Subcutaneous adipose tissue (tissue), 4 donors: ENCODE data around the gene PARD3. TPM values are rescaled to one million over a fixed set of nuclear protein-coding genes. Genes with fewer than 3 reads are reported as not detected.

Experiments used
- total RNA-seq, 4 donors: library from RNA; depleted of rRNA; stranded (reverse); fragments of >200 nt; gene quantifications; one replicate each; pipeline ENCODE4 v1.1.0, GENCODE V29; 2016
- TF ChIP-seq, protein P1 (sequence below): fragments of 450-650 bp; IDR thresholded peaks from one replicate; pipeline ENCODE4 v1.5.1; 2016; ENCODE audit warnings: low read depth, mild to moderate bottlenecking, control low read depth, antibody characterized with exemption, moderate library complexity

The PARD3 gene
- total RNA-seq, 4 donors from 2014 or later: 39.4 to 70.3 (median 45.0) TPM

- TF ChIP-seq, protein P1, sequence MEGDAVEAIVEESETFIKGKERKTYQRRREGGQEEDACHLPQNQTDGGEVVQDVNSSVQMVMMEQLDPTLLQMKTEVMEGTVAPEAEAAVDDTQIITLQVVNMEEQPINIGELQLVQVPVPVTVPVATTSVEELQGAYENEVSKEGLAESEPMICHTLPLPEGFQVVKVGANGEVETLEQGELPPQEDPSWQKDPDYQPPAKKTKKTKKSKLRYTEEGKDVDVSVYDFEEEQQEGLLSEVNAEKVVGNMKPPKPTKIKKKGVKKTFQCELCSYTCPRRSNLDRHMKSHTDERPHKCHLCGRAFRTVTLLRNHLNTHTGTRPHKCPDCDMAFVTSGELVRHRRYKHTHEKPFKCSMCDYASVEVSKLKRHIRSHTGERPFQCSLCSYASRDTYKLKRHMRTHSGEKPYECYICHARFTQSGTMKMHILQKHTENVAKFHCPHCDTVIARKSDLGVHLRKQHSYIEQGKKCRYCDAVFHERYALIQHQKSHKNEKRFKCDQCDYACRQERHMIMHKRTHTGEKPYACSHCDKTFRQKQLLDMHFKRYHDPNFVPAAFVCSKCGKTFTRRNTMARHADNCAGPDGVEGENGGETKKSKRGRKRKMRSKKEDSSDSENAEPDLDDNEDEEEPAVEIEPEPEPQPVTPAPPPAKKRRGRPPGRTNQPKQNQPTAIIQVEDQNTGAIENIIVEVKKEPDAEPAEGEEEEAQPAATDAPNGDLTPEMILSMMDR: no peak
These were observed 663.2 kb downstream of the PARD3 start for GRCh38 chr10:34151931-34152330.

- TF ChIP-seq, protein P1: no peak
These were observed 663.6 kb downstream of the PARD3 start for GRCh38 chr10:34151481-34151880.

- TF ChIP-seq, protein P1: no peak
These were observed 665.0 kb downstream of the PARD3 start for GRCh38 chr10:34150103-34150502.

DNA sequence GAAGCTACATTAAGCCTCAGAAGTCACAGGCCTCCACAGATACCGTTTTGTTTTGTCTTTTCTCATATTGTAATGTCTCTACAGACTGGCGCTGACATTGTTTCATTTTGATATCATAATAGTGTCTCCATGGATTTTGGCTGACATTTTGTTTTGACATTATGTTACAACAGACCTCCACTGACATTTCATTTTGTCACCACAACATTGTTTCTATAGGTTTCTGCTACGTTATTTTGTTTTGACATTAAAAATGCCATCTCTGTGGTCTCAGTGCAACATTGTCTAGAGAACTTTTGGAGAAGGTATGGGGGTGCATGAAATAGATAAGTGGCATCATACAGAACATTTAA lies 666.8 kb downstream of the PARD3 start:
- TF ChIP-seq, protein P1: no peak

- TF ChIP-seq, protein P1: no peak
These were observed 667.3 kb downstream of the PARD3 start for GRCh38 chr10:34147641-34148304.

GRCh38 chr10:34145715-34146114 lies 669.4 kb downstream of the PARD3 start:
- TF ChIP-seq, protein P1: no peak

DNA sequence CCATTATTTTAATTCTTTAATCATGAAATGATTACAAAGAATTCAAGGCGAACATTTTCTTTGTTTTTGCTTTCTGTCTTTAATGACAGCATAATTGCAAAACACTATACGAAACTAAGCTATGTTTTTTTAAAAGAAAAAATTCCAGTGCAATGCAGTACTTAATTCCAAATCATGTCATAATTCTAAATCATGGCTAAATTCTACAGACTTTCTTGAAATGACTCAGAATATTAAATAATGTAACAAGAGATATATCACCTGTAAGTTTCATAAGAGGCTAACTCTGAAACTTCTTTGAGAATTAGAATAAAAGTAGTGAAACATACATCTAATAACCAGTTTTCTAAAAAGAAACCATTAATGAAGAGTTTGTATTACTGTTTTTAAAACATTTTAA lies 671.6 kb downstream of the PARD3 start:
- TF ChIP-seq, protein P1: no peak
